Uterus (tissue), 2 donors: ENCODE results near the gene TFCP2L1.

Source experiments
- POLR2A ChIP-seq, 2 donors: fragments of 450-650 bp; IDR thresholded peaks; one replicate each; pipeline ENCODE4 v1.6.1; 2016; ENCODE audit warnings: antibody characterized with exemption in 2 of 2, mild to moderate bottlenecking in 1 of 2, moderate library complexity in 1 of 2
- TF ChIP-seq, protein P1 (sequence below), 4 experiments: fragments of 200-600 bp in 2 of 4; fragments of 450-650 bp in 2 of 4; sonication (generic) in 2 of 4; IDR thresholded peaks; one replicate each; pipeline ENCODE4 v1.5.1; 2016 to 2019; ENCODE audit warnings: antibody characterized with exemption in 4 of 4, mild to moderate bottlenecking in 2 of 4, moderate library complexity in 1 of 4

DNA sequence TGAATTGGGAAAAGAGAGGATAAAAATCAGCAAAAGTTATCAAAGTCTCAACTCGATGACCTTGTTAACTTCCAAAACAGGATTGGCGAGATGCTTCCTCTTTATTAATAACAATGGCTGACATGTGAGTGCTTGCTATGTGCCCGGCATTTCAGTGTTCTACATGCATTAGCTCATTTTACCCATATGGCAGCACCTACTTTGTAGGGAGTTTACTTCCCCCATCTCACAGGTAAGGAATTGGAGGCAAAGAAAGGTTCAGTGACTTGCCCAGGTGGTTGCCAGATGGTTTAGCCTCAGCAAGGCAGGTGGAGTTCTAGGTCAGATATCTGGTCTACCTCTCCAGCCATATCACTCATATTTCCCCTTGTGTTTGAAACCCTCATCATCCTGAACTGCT, 12.4 kb downstream of the TFCP2L1 start:
- TF ChIP-seq, protein P1, sequence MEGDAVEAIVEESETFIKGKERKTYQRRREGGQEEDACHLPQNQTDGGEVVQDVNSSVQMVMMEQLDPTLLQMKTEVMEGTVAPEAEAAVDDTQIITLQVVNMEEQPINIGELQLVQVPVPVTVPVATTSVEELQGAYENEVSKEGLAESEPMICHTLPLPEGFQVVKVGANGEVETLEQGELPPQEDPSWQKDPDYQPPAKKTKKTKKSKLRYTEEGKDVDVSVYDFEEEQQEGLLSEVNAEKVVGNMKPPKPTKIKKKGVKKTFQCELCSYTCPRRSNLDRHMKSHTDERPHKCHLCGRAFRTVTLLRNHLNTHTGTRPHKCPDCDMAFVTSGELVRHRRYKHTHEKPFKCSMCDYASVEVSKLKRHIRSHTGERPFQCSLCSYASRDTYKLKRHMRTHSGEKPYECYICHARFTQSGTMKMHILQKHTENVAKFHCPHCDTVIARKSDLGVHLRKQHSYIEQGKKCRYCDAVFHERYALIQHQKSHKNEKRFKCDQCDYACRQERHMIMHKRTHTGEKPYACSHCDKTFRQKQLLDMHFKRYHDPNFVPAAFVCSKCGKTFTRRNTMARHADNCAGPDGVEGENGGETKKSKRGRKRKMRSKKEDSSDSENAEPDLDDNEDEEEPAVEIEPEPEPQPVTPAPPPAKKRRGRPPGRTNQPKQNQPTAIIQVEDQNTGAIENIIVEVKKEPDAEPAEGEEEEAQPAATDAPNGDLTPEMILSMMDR (IDR thresholded peaks at IDR 0.05) = no peak
- no peak for TF ChIP-seq POLR2A (IDR thresholded peaks at IDR 0.05)
